Retinal pigment epithelial cell (primary cell): ENCODE data around the gene LGALS12.
A peak's percentile ranks its signal among the peaks of the same experiment; 100 is the strongest.
"Not testable (repeated sequence)": the region's sequence is repeated elsewhere in the genome, so short reads cannot be mapped to it uniquely, and the experiment has no call there.

Experiments used
- DNase-seq: peaks from one replicate; pipeline ENCODE4 v3.0.0-alpha.2; 2010; ENCODE audit warnings: low read depth
- H3K4me3 ChIP-seq: 2 replicates; pipeline ENCODE4 v1.5.1; 2011; ENCODE audit warnings: mild to moderate bottlenecking, low read length, control low read depth, moderate library complexity
- TF ChIP-seq, protein P1 (sequence below): conservative IDR thresholded peaks from 2 replicates; pipeline ENCODE4 v1.5.1; 2011; ENCODE audit warnings: low read depth, low read length, control low read depth, inconsistent platforms

LGALS12 gene

DNA sequence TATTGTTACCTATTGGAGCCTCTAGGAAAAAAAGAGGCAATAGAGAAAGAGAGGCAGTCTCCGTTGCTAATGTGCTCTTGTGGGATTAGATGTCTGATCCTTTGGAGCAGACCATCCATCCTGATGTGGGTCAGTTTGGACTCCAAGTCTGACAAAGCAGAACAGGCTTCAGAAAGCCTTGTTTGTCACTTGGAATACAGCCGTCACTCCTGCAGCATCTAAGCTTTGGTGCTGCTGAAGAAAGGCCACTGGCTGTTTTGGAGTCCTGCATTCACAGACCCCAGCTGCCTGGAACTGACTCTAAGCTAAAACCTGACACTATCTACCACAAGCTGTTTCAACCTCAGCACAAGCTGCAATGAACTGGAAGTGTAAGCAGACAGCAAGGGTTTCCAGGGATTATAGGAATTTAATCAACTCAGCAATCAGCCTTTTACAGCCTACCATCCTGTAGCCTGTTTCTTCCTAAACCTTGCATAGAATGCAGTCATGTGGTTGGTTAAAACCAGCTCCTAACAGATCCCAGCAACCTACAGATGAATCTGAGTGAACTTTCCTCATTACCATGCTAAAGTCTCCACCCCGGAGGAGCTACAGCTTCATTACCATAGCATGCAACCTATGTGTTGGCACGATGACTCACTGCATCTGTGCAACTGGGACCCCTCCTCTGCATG, 27.1 kb downstream of the LGALS12 start:
- peak; percentile 18 for DNase-seq
- TF ChIP-seq, protein P1, sequence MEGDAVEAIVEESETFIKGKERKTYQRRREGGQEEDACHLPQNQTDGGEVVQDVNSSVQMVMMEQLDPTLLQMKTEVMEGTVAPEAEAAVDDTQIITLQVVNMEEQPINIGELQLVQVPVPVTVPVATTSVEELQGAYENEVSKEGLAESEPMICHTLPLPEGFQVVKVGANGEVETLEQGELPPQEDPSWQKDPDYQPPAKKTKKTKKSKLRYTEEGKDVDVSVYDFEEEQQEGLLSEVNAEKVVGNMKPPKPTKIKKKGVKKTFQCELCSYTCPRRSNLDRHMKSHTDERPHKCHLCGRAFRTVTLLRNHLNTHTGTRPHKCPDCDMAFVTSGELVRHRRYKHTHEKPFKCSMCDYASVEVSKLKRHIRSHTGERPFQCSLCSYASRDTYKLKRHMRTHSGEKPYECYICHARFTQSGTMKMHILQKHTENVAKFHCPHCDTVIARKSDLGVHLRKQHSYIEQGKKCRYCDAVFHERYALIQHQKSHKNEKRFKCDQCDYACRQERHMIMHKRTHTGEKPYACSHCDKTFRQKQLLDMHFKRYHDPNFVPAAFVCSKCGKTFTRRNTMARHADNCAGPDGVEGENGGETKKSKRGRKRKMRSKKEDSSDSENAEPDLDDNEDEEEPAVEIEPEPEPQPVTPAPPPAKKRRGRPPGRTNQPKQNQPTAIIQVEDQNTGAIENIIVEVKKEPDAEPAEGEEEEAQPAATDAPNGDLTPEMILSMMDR, result no peak
- H3K4me3 ChIP-seq, result no peak overlapping the region

DNA sequence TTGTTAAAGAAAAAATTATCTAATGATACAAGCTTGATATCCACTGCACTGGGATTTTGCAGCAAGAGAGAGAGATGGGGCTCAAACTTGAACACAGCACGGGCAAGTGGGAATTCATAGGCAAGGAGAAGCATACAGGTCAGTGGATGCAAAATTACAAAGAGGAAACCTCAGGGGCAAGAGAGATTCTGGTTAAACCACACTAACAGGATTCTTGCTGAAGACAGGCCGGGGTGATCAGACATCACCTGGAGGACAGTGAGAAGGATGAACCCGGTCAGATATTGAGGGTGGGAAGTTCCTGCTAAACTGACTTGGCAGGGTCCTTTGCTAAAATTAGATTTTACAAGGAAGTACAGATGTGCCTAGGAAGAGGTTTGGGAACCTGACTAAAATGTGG, 28.2 kb downstream of the LGALS12 start:
- TF ChIP-seq, protein P1, result no peak
- DNase-seq, result no peak
- no peak overlapping the region for H3K4me3 ChIP-seq

DNA sequence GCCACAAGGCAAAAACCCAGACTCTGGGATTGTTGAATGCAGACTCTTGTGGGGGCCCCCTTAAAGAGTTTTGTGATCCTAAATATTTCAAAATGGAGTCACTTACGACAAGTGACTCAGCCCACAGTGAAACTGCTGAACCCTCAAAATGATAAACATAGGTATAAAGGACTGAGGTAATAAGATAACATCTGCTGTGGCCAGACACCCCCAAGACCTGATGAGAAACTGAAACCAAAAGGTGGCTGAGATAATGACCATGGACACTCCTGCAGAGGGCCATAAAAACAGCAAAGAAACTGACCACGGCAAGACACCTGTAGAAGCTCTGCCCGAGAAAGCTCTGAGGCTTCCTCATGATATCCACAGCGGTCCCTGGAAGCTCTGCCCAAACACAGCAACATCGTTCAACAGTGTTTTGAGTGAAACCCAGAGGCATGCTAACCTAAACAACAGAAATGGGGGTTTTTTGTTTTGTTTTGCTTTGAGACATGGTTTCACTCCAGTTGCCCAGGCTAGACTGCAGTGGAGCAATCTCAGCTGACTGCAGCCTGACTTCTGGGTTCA, 29.1 kb downstream of the LGALS12 start:
- TF ChIP-seq, protein P1, result no peak
- DNase-seq, result no peak
- H3K4me3 ChIP-seq, result no peak overlapping the region

DNA sequence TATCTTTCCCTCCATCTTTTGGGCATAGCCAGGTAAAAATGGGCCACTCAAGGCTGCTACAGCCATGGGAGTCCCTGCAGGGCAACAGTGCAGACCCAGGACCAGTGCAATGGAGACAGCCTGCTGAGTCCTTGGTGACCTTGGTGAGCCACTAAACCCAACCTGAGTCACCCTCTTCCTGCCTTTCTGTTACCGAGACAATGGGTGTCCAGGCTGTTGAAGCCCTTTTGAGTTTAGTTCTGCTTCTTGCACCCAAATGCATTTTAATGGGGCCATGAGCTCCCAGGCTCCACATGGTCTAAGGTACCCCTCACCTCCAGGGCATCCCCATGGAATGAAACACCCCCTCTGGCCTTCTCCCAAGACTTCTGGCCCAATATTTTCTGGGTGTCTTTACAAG, 29.9 kb downstream of the LGALS12 start:
- TF ChIP-seq, protein P1, result no peak
- no peak overlapping the region for H3K4me3 ChIP-seq
- DNase-seq, result no peak

DNA sequence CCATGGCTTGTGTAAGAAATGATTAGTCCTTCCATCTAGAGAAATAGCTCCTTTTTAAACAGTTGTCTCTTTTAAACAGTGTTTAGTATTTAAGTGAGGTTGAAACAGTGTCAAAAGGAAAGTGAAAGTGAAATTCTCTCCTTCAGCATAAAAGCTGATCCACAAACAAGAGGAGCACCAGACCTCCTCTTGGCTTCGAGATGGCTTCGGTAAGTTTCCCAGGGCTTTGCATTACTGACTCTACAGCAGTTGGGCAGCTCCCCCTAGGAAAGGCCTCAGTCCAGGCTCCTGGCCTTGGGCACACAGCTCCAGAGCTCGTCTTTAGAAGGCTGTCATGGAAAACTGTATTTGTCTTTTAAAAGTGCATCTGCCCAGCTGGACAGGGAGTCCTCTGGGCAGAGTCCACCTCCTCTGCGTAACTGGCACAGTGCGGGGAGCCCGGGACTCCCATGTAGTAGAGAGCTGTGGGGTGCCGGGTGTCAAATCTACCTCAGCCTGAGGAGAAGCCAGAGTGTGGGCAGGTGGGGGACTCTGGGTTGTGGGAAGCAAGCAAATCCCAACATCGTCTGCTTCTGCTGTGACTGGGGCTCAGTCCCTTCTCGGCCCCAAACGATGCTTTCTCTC, 30.9 kb downstream of the LGALS12 start, which contains the start of gene PLAAT4:
Gene PLAAT4 (plus strand): TSS at position 140 of the 624 bp plus-strand sequence. CDS start 61 bp downstream, at position 201.
- H3K4me3 ChIP-seq, result no peak within 1 kb of the TSS
- TF ChIP-seq, protein P1, result peak; percentile 17
- no peak for DNase-seq

DNA sequence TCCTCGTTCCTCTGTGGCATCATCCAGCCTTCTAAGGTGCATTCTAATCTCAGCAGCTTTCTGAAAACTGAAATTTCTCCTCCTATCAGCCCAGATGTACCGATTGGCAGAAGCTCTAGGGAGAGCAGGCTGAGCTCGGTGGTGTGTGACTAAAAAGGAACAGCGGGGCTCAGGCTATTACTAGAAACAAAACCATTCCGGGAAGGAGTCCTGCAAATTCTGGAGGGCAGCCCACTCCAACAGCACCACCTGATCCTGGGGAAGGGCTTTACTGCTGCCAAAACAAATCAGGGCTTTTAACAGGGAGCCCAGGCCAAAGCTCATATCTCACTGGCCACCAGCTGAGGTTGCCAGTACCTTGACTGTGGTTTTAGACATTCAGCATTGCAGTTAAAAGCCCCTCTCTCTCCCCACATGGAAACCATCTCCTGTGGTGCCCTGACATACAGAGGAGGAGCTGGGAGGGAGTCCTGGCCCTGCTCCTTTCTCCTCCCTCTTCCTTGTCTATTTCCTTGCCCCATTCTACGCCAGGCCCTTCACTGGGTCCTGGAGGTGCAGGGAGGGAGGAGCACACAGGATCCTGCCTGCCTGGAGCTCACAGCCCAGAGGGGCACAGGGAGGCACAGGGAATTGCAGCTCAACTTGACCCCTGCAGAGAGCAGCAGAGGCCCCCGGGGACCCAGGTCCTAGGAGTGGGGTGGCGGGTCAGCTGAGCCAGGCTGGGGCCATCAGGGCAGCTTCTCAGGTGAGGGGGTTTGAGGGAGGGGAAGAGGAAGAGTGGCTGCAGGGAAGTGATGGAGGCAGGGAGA, 31.6 kb downstream of the LGALS12 start:
- no peak for DNase-seq
- H3K4me3 ChIP-seq, result no peak overlapping the region
- TF ChIP-seq, protein P1, result no peak

DNA sequence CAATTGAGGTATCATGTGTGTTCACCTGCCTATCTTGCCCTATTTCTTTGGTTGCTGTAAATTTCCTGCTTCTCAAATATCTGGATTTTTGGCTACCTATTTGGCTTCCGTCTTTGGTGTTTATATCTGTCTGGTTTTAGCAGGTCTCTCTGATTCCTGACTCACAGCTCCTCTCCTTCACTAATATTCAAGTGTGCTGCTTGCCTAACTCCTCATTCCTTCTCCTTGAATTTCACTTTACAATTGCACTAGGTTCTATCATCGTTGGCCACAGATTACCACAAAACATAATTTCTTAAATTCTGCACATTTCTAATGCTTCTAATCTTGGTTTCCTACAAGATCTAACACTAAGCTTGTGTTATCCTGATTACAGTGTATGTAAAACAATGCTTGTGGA, 36.6 kb downstream of the LGALS12 start:
- H3K4me3 ChIP-seq, DNase-seq: not testable (repeated sequence)
